ENCODE data around the gene DGKI. TPM values are rescaled to one million over a fixed set of nuclear protein-coding genes. Genes with fewer than 3 reads are reported as not detected.

Gene DGKI
- total RNA-seq, 1 experiment from 2014 or later, result 0.79 TPM

DNA sequence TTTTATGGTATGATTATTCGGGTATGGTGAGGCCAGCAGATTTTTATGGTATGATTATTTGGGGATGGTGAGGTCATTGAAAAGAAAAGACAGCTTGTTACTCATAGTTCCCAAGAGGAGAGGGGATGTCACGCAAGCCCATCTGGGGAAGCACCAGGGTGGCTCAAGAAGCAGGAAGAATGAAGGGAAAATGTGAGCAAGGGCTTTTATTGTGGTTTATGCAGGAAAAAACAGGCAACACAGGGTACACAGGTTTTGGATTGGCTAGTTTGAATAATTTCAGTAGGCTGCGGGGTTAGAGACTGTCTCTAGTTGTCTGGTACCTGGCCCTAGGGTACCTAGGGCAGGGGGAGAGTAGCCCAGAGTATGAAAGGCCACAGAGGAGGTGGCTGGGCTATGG is 26.8 kb upstream of the DGKI start (continued):
- TF ChIP-seq GABPB1 (CRISPR knock-in tag; IDR thresholded peaks at IDR 0.05), result no peak
- no peak for TF ChIP-seq EMX1 (CRISPR knock-in tag; IDR thresholded peaks at IDR 0.05)
- no peak for TF ChIP-seq HMGXB4 (CRISPR knock-in tag; IDR thresholded peaks at IDR 0.05)
- no peak for TF ChIP-seq SOX15 (CRISPR knock-in tag; IDR thresholded peaks at IDR 0.05)
- TF ChIP-seq CBFB (CRISPR knock-in tag; IDR thresholded peaks at IDR 0.05; ENCODE audit: low read depth), result no peak
- TF ChIP-seq FOXP1 (CRISPR knock-in tag; IDR thresholded peaks at IDR 0.05; ENCODE audit: borderline replicate concordance), result no peak
- no peak for TF ChIP-seq CREM (CRISPR knock-in tag; IDR thresholded peaks at IDR 0.05)
- TF ChIP-seq, protein P1, sequence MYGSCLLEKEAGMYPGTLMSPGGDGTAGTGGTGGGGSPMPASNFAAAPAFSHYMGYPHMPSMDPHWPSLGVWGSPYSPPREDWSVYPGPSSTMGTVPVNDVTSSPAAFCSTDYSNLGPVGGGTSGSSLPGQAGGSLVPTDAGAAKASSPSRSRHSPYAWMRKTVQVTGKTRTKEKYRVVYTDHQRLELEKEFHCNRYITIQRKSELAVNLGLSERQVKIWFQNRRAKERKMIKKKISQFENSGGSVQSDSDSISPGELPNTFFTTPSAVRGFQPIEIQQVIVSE (CRISPR knock-in tag; IDR thresholded peaks at IDR 0.05; ENCODE audit: borderline replicate concordance), result no peak
- TF ChIP-seq, protein P2, sequence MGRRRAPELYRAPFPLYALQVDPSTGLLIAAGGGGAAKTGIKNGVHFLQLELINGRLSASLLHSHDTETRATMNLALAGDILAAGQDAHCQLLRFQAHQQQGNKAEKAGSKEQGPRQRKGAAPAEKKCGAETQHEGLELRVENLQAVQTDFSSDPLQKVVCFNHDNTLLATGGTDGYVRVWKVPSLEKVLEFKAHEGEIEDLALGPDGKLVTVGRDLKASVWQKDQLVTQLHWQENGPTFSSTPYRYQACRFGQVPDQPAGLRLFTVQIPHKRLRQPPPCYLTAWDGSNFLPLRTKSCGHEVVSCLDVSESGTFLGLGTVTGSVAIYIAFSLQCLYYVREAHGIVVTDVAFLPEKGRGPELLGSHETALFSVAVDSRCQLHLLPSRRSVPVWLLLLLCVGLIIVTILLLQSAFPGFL (CRISPR knock-in tag; IDR thresholded peaks at IDR 0.05; ENCODE audit: borderline replicate concordance), result no peak
- no peak for TF ChIP-seq ZBTB21 (CRISPR knock-in tag; IDR thresholded peaks at IDR 0.05; ENCODE audit: borderline replicate concordance)
- no peak for TF ChIP-seq NR1H2 (CRISPR knock-in tag; IDR thresholded peaks at IDR 0.05)

DNA sequence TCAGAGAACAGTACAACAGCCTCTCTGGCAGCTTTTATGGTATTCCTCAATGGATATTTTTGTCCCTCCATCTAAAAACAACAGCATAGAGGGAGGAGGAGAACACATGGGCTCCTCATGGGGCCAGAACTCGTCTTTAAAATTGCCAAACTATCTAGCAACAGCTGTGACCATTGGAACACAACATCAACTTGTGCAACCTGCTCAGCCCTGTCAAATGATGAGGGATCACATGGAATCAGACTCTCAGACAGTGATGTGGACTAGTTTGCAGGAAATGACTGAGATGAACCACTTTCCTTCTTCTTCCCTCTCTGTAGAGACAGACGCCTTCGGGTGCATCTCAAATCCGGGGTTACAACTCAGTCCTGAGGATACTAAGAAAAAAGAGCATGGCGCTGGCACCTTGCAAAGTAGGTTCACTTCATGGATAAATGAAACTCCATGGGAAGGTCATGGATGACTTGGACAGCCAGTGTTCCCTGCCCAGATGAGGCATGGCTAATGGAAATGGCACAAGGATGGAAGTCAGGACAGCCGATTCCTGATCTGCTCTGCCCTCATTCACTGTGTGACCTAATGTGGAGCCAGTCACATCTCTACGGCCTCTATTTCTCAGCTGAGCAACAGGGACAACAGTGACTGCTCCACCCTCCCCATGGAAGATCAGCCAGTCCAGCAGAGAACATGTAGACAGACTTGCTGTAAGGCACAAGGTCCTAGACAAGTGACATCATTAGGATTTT is 24.6 kb upstream of the DGKI start:
- peaks cover 35% of the 10 kb centered on the region for H3K36me3 Mint-ChIP-seq

More for the DNA sequence above, 24.6 kb upstream of the DGKI start:
- peaks cover 10% of the 10 kb centered on the region for H3K9me3 Mint-ChIP-seq
- ChIA-PET POLR2A (no interaction called here), CTCF (interaction anchor here (1.4 kb wide), 1 partner anchor 8 kb away, joined by 3 read pairs; no protein-coding TSS in a partner anchor)
- no peaks in the 10 kb centered on the region for H3K27me3 Mint-ChIP-seq (ENCODE audit: low read depth)
- DNase-seq (ENCODE audit: low spot score), result no peak
- H3K4me1 Mint-ChIP-seq, result peaks cover 22% of the 10 kb centered on the region
- H3K27ac Mint-ChIP-seq, result no peak overlapping the region
- no peak for ATAC-seq
- H3K4me3 Mint-ChIP-seq, result no peak overlapping the region
- TF ChIP-seq ZNF512 (CRISPR knock-in tag; IDR thresholded peaks at IDR 0.05; ENCODE audit: borderline replicate concordance) (no peak), NFYB (CRISPR knock-in tag; conservative IDR thresholded peaks at IDR 0.05; ENCODE audit: low read depth) (no peak), TCF7 (CRISPR knock-in tag; IDR thresholded peaks at IDR 0.05; ENCODE audit: low read depth) (no peak), KAT7 (CRISPR knock-in tag; IDR thresholded peaks at IDR 0.05; ENCODE audit: borderline replicate concordance) (no peak), ZNF263 (CRISPR knock-in tag; IDR thresholded peaks at IDR 0.05; ENCODE audit: low read depth) (no peak), TEAD4 (CRISPR knock-in tag; IDR thresholded peaks at IDR 0.05) (no peak), EMX1 (CRISPR knock-in tag; IDR thresholded peaks at IDR 0.05) (no peak), NFE2L1 (CRISPR knock-in tag; IDR thresholded peaks at IDR 0.05) (no peak), ATF3 (CRISPR knock-in tag; conservative IDR thresholded peaks at IDR 0.05) (no peak), ZNF425 (CRISPR knock-in tag; conservative IDR thresholded peaks at IDR 0.05) (no peak), ERG (CRISPR knock-in tag; IDR thresholded peaks at IDR 0.05) (no peak), NR2C2 (CRISPR knock-in tag; IDR thresholded peaks at IDR 0.05) (no peak)
